HT-29 (cell line): ENCODE results near the gene PRKN. TPM values are rescaled to one million over a fixed set of nuclear protein-coding genes. Genes with fewer than 3 reads are reported as not detected.

Source experiments
- DNase-seq: peaks from one replicate; pipeline ENCODE4 v3.0.0-alpha.2; 2015; ENCODE audit warnings: low spot score
- total RNA-seq: library from RNA; depleted of rRNA; stranded (reverse); fragments of >200 nt; shearing (Covaris generic); gene quantifications from 2 replicates; pipeline ENCODE4 v1.2.3, GENCODE V29; 2014

The PRKN gene
- total RNA-seq, 1 experiment from 2014 or later = 3.4 TPM

DNA sequence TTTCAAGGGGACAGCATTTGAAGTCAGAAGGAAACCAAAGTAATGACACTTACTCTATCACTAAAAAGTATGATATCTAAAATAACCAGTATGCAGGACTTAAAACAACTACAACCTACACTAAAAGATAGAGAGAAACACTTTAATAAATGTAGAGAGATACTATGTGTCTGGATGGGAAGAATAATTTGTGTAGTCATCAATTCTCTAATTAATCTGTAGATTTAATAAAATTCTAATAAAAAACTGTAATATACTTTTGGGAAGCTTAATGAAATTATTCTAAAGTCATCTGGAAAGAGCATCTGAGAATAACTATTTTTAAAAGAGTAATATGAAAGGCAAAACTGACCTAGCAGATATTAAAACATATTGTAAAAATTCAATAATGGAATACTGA is 52.1 kb downstream of the PRKN start:
- DNase-seq = no peak

GRCh38 chr6:162674452-162674851 is 53.1 kb downstream of the PRKN start:
- no peak for DNase-seq

GRCh38 chr6:162671580-162672165 is 55.9 kb downstream of the PRKN start:
- no peak for DNase-seq

- DNase-seq = no peak
These were observed 57.2 kb downstream of the PRKN start for GRCh38 chr6:162670345-162670744.

GRCh38 chr6:162666246-162666645 is 61.3 kb downstream of the PRKN start:
- DNase-seq = no peak

GRCh38 chr6:162653808-162654207 is 73.8 kb downstream of the PRKN start:
- DNase-seq = no peak

- DNase-seq = no peak
These were observed 76.1 kb downstream of the PRKN start for GRCh38 chr6:162651505-162651904.

DNA sequence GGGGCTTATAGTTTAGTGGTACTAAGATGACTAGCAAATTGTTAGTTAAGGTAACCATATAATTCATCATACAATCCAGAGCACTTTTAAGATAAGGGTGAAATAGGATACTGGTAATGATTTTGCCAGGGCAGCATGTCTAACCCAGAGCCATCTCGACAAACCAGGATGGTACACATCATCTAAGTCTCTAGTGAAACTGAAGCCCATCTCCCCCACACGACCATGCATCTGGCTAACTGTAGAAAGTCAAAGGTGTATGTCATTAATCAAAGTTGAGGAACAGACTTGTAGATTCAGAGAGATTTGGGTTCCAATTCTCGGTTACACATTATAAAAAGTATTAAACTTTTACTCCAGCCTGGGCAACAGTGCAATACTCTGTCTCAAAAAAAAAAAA is 78.3 kb downstream of the PRKN start:
- no peak for DNase-seq

DNA sequence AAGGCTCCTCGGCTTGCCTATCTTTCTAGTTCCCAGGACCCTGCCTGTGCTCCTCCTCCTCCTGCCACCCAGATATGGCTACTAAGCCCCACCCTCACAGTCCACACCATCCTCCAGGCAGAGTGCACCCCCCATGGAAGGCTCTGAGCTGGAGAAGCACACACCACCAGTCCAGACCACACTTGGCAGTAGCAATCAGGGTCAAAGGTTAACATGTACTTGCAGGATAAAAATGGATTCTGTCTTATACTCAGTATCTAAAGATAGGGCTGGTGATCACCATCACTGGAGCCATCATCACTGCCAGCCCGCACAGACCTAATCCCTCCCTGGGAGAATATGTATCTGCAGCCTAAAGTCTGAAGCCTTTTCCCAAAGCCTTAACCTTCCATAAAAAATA is 83.4 kb downstream of the PRKN start:
- DNase-seq = no peak

- no peak for DNase-seq
These were observed 86.8 kb downstream of the PRKN start for GRCh38 chr6:162640756-162641155.

- no peak for DNase-seq
These were observed 87.6 kb downstream of the PRKN start for GRCh38 chr6:162639951-162640350.

GRCh38 chr6:162638931-162639574 is 88.5 kb downstream of the PRKN start:
- DNase-seq = peak; percentile 26

DNA sequence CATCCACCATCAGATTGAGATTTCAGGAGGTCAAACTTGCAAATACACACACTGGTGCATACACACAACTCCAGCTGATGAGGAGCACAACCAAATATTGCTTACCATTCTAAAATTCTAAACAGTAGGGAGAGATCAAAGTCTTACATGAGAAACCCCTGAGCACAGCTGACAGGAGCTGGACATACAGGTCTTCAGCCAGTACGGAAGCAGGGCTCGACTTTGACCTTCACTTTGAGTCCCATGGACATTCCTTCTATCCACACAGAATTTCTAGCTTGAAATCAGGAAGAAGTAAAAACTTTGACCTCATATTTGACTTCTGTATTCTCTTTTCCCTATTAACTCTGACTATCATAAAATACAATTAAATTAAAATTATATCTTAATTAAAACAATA is 90.2 kb downstream of the PRKN start:
- DNase-seq = no peak

DNA sequence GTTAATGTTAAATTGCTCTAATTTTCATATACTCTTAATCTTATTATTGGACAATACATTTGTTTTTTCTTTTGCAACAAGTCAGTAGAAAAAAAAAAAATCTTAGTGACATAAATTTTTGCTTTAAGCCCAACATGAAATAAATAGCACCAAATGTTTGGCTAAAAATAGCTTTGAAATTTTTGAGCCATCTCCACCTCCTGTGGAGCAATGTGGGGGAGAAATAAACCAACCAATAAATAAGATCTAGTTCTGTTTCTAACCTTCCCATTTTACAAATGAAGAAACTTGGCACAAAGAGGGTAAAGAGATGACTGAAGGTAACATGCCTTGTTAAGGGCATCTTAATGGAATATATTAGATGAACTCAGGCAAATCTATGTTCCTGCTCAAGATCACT is 91.4 kb downstream of the PRKN start:
- no peak for DNase-seq

GRCh38 chr6:162631546-162631945 is 96.0 kb downstream of the PRKN start:
- no peak for DNase-seq

- DNase-seq = no peak
These were observed 97.5 kb downstream of the PRKN start for GRCh38 chr6:162630069-162630468.

GRCh38 chr6:162627825-162628224 is 99.7 kb downstream of the PRKN start:
- DNase-seq = no peak

- no peak for DNase-seq
These were observed 100.2 kb downstream of the PRKN start for GRCh38 chr6:162627362-162627761.

- no peak for DNase-seq
These were observed 100.7 kb downstream of the PRKN start for GRCh38 chr6:162626869-162627268.

DNA sequence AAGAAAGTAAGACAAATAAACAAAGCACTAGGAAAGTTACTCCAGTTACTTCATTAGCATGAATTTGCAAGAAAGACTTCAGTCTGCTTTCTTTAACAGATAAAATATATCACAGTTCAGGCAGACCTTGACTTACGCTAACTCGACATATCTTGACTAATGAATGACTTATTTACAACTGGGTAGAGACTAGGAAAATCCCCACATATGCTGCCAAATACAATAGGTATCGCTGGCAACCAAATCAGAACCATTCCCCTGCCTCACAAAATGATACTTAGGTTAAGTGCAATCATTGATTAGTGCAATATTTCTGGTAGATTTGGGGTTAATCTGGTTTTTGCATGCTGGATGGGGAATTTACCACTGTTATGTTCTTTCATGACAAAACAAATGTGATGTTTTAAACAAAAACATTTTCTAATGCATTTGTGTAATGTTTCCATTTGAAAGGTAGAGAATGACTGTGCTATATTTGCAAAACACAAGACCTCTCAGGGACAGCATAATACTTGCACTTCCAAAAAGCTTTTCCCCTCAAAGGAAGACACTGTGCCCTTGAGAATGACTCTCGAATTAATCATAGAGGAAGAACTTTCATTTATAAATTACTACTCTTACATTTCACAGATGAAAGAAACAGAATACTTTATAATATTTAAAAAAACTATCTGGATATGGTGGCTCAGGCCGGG is 101.6 kb downstream of the PRKN start:
- no peak for DNase-seq

GRCh38 chr6:162622572-162622971 is 105.0 kb downstream of the PRKN start:
- no peak for DNase-seq

- DNase-seq = peak; percentile 79
These were observed 106.3 kb downstream of the PRKN start for GRCh38 chr6:162621246-162621645.

- DNase-seq = no peak
These were observed 107.5 kb downstream of the PRKN start for GRCh38 chr6:162620073-162620472.
